GM13976 (cell line): Measurements from ENCODE around the gene ZNF217.
"Not testable (repeated sequence)": the region's sequence is repeated elsewhere in the genome, so short reads cannot be mapped to it uniquely, and the experiment has no call there.

ENCODE experiments used
- DNase-seq: peaks from one replicate; pipeline ENCODE4 v3.0.0; 2012; ENCODE audit warnings: low spot score
- in situ Hi-C: fragments of 300-500 bp; cut with MboI; formaldehyde crosslinking; loops from one replicate; pipeline ENCODE4 v1.12.0; 2022; ENCODE audit warnings: low sequenced_read_pairs, mixed read lengths, inconsistent platforms; ENCODE audit not compliant: unreplicated experiment
- TF ChIP-seq, protein P1 (sequence below): IDR thresholded peaks from 2 replicates; pipeline ENCODE4 v1.5.1; 2012; ENCODE audit warnings: borderline replicate concordance, mild to moderate bottlenecking; ENCODE audit not compliant: insufficient read depth; ENCODE audit errors: extremely low read depth, missing control alignments, control extremely low read depth

ZNF217 gene

DNA sequence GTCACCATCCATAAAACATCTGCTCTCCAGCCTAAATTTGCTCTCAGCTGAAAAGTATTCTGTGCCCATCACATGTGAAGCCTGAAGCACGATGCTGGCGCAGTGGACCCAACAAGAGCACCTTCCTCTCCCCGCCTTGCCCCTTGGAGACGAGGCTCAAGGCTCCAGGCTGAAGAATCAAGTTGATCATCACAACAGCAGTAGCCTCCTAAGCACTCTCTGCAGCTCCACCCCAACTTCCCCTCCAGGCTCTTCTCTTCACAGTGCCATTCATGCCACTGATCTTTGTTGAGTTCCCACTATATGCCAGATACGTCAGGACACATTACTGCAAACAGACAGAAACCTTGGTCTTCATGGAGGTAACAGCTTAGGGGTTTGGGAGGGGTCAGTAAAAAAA, 41.6 kb upstream of the ZNF217 start:
- TF ChIP-seq, protein P1, sequence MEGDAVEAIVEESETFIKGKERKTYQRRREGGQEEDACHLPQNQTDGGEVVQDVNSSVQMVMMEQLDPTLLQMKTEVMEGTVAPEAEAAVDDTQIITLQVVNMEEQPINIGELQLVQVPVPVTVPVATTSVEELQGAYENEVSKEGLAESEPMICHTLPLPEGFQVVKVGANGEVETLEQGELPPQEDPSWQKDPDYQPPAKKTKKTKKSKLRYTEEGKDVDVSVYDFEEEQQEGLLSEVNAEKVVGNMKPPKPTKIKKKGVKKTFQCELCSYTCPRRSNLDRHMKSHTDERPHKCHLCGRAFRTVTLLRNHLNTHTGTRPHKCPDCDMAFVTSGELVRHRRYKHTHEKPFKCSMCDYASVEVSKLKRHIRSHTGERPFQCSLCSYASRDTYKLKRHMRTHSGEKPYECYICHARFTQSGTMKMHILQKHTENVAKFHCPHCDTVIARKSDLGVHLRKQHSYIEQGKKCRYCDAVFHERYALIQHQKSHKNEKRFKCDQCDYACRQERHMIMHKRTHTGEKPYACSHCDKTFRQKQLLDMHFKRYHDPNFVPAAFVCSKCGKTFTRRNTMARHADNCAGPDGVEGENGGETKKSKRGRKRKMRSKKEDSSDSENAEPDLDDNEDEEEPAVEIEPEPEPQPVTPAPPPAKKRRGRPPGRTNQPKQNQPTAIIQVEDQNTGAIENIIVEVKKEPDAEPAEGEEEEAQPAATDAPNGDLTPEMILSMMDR, result no peak
- in situ Hi-C loops, result no loop called here
- DNase-seq, result no peak

DNA sequence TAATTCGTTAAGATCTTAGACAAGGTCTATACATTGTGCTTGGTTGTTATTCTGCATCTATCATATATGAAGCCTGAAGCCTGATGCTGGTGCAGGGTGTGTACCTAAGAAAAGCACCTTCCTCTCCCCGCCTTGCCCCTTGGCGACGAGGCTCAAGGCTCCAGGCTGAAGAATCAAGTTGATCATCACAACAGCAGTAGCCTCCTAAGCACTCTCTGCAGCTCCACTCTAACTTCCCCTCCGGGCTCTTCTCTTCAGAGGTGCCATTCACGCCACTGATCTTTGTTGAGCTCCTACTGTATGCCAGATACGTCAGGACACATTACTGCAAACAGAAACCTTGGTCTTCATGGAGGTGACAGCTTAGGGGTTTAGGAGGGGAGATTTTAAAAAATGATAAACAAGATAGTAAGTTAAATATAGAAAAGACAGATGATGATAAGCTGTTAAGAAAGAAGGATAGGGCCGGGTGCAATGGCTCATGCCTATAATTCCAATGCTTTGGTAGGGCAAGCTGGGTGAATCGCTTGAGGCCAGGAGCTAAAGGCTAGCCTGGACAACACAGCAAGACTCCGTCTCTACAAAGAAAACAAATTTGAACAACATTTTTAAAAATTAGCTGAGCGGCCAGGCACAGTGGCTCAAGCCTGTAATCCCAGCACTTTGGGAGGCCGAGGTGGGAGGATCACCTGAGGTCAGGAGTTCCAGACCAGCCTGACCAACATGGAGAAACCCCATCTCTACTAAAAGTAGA, 38.4 kb upstream of the ZNF217 start:
- in situ Hi-C loops, result no loop called here
- TF ChIP-seq, protein P1, result no peak
- DNase-seq, result no peak

DNA sequence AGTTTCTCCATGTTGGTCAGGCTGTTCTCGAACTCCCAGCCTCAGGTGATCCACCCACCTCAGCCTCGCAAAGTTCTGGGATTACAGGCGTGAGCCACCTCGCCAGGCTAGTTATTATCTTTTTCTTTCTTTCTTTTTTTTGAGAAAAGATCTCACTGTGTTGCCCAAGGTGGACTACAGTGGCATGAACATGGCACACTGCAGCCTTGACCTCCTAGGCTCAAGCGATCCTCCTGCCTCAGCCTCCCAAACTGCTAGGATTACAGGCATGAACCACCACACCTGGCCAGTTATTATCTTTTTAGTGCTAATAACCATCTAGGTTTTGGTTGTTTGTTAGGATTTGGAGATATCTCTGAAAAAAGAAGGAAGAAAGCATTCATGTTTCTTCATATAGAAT, 35.8 kb upstream of the ZNF217 start:
- in situ Hi-C loops, result no loop called here
- TF ChIP-seq, protein P1, result no peak

DNA sequence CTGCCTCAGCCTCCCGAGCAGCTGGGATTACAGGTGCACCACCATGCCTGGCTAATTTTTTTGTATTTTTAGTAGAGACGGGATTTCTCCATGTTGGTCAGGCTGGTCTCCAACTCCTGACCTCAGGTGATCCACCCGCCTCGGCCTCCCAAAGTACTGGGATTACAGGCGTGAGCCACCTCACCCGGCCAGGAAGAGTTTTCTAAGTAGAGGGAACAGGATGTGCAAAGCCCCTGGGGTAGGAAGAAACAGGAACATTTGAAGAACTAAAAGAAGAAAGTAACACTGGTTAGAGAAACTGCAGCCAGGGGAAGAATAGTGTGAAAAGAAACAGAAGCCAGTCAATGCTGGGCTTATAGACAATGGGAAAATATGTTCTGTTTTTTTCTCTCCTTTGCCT, 35.1 kb upstream of the ZNF217 start:
- DNase-seq, in situ Hi-C loops: not testable (repeated sequence)

More for the DNA sequence above, 35.8 kb upstream of the ZNF217 start:
- DNase-seq, result no peak

DNA sequence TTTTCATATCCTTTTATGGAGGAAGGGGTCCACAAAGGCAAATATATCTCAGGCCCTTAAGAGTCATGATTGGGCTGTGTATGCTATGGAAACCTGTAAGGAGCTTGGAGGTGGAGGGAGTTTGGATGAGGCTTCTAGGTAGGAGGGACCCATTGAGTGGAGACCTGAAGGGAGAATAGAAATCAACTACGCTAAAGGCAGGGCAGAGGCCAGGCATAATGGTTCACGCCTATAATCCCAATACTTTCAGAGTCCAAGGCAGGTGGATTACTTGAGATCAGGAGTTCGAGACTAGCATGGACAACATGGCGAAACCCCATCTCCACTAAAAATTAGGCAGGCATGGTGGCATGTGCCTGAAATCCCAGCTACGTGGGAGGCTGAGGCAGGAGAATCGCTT, 34.4 kb upstream of the ZNF217 start:
- no peak for DNase-seq

DNA sequence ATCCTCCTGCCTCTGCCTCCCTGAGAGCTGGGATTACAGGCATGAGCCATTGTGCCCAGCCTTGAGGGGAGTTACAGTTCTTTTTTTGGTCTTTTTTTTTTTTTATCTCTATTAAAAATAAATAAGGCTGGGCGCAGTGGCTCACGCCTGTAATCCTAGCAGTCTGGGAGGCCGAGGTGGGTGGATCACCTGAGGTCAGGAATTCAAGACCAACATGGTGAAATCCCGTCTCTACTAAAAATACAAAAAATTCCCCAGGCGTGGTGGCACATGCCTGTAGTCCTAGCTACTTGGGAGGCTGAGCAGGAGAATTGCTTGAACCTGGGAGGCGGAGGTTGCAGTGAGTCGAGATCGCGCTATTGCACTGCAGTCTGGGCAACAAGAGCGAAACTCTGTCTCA, 33.4 kb upstream of the ZNF217 start:
- DNase-seq, in situ Hi-C loops: not testable (repeated sequence)

More for the DNA sequence above, 34.4 kb upstream of the ZNF217 start:
- in situ Hi-C loops, result no loop called here
- TF ChIP-seq, protein P1, result no peak

DNA sequence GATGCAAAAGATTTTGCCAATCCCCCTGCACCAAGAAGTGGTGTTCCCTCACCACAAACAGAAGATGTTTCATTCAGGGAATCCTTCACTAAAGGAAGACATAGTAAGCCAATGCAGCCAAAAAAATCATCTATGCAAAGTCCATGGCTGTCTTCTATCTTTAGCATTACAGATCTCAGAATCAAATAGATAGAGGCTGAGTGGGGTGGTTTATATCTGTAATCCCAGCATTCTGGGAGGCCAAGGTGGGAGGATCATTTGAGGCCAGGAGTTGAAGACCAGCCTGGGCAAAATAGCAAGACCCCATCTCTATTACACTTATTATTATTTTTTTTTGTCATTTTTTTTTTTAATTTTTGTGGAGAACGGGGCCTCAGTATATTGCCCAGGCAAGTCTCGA, 32.9 kb upstream of the ZNF217 start:
- in situ Hi-C loops, result no loop called here
- DNase-seq, result no peak
- TF ChIP-seq, protein P1, result no peak
